Measurements from ENCODE around the gene TCP10L. TPM values are rescaled to one million over a fixed set of nuclear protein-coding genes. Genes with fewer than 3 reads are reported as not detected.

Gene TCP10L
- total and polyA plus RNA-seq, 4 donors, result 1.4 to 2.3 (median 1.5) TPM; not detected in 1

DNA sequence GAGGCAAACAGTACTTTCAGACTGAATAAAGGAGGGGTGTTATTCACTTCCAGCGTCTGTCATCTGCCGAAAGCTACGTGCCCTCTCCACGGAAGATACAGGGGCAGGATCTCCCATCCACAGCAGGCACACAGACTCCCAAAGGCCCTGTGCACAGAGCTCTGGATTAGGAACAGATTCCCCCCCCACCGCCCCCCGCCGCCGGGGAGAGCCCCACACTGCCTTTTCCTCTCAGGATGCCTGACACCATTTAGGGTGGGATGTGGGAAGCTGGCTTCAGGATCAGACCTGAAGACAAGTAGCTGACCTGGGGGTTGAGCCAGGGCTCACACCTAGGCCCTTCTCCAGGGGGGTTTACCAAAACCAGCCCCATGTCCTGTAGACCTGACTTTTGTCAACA, 8.4 kb upstream of the TCP10L start:
- ATAC-seq (ENCODE audit: low FRiP score) (no peak), DNase-seq (no peak)
- H3K4me1 ChIP-seq (ENCODE audit: control insufficient read depth in 1 of 2, insufficient read depth in 2 of 2, low read length in 2 of 2), result no peaks in the 10 kb centered on the region
- H3K27me3 ChIP-seq (ENCODE audit: control insufficient read depth in 1 of 2, insufficient read depth in 2 of 2, low read length in 1 of 2), result no peaks in the 10 kb centered on the region
- no peaks in the 10 kb centered on the region for H3K36me3 ChIP-seq (ENCODE audit: control insufficient read depth in 1 of 2, insufficient read depth in 2 of 2, low read length in 1 of 2)
- no peak overlapping the region for H3K27ac ChIP-seq (ENCODE audit: low read depth in 1 of 2, low read length in 2 of 2)
- 83 to 90% methylated on average over 8 of the region's 8 CpGs for WGBS, 2 donors
- intact Hi-C loops (cut with DNase I), result no loop called here
- H3K9me3 ChIP-seq (ENCODE audit: control insufficient read depth, low read length), result no peaks in the 10 kb centered on the region
- H3K4me3 ChIP-seq (ENCODE audit: low read length in 2 of 2), result no peak overlapping the region

DNA sequence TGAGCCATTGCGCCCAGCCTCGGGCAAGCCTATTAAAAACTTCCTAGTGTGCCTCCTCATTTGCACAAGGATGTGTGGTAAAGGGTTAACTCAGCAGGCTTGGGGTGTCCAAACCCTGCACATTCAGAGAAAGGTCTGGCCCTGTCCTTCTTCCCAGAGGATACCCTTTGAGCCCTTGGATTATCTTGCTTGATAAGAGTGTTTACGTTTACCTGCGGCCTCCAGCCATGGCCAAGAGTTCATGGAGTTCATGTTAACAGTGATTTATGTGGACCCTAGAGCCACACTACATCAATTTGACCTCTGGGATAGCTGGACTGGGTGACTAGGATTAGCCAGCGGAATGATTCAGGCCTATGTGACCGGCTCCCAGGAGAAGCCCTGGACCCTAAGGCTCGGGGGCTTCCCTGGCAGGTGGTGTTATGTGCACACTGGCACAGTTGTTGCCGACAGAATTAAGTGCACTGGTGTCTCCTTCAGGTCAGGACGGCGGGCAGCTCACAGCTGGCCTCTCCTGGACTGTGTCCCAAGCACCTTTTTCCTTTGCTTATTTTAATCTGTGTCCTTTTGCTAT, 7.7 kb upstream of the TCP10L start:
- intact Hi-C loops (cut with DNase I), result no loop called here
- H3K27me3 ChIP-seq (ENCODE audit: control insufficient read depth in 1 of 2, insufficient read depth in 2 of 2, low read length in 1 of 2), result no peaks in the 10 kb centered on the region
- ATAC-seq (ENCODE audit: low FRiP score) (no peak), DNase-seq (no peak)
- H3K36me3 ChIP-seq (ENCODE audit: control insufficient read depth in 1 of 2, insufficient read depth in 2 of 2, low read length in 1 of 2), result no peaks in the 10 kb centered on the region
- H3K4me1 ChIP-seq (ENCODE audit: control insufficient read depth in 1 of 2, insufficient read depth in 2 of 2, low read length in 2 of 2), result no peaks in the 10 kb centered on the region
- H3K4me3 ChIP-seq (ENCODE audit: low read length in 2 of 2), result no peak overlapping the region
- 59 to 67% methylated on average over 10 of the region's 10 CpGs for WGBS, 2 donors
- no peak overlapping the region for H3K27ac ChIP-seq (ENCODE audit: low read depth in 1 of 2, low read length in 2 of 2)
- H3K9me3 ChIP-seq (ENCODE audit: control insufficient read depth, low read length), result no peaks in the 10 kb centered on the region

DNA sequence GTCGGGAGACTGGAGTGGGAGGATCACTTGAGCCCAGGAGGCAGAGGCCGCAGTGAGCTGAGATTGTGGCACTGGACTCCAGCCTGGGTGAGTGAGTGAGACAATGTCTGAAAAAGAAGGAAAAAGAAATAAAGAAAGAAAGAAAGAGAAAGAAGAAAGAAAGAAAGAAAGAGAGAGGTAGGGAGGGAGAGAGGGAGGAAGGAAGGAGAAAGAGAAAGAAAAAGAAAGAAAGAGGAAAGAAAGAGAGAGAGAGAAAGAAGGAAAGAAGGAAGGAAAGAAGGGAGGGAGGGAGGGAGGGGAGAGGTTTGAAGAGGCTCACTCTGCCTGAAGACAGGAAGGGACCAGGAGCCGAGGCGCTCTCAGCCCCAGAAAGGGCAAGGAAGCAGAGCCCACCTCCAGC, 4.8 kb upstream of the TCP10L start:
- 72 to 75% methylated on average over 4 of the region's 4 CpGs for WGBS, 2 donors
- no peaks in the 10 kb centered on the region for H3K27me3 ChIP-seq (ENCODE audit: control insufficient read depth in 1 of 2, insufficient read depth in 2 of 2, low read length in 1 of 2)
- ATAC-seq (ENCODE audit: low FRiP score), result no peak

DNA sequence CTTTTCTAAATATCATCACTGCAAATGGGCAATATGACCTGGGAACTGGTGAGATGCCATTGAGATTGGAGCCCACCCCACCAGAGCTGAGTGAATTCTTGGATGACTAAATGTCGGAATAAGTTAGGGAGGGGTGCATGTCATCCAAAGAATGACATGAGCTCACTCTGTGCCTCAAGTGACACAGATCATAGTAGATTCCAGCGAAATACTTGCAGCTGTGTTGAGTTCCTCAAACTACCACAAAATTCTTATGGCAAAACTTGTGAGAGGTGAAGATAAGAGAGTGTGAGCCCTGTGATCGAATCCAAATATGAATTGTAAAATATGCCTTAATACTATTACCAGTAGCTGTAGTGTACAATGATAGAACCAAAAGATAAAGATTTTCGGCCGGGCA, 2.3 kb upstream of the TCP10L start:
- Histone ChIP-seq H3K36me3 (ENCODE audit: control insufficient read depth in 1 of 2, insufficient read depth in 2 of 2, low read length in 1 of 2) (no peaks in the 10 kb centered on the region), H3K9me3 (ENCODE audit: control insufficient read depth, low read length) (no peaks in the 10 kb centered on the region), H3K4me1 (ENCODE audit: control insufficient read depth in 1 of 2, insufficient read depth in 2 of 2, low read length in 2 of 2) (no peaks in the 10 kb centered on the region), H3K4me3 (ENCODE audit: low read length in 2 of 2) (no peak overlapping the region), H3K27ac (ENCODE audit: low read depth in 1 of 2, low read length in 2 of 2) (no peak overlapping the region), H3K27me3 (ENCODE audit: control insufficient read depth in 1 of 2, insufficient read depth in 2 of 2, low read length in 1 of 2) (no peaks in the 10 kb centered on the region)
- 95 to 97% methylated on average over 5 of the region's 5 CpGs for WGBS, 2 donors
- DNase-seq (no peak), ATAC-seq (ENCODE audit: low FRiP score) (no peak)
- intact Hi-C loops (cut with DNase I), result no loop called here

More for the DNA sequence above, 4.8 kb upstream of the TCP10L start:
- Histone ChIP-seq H3K36me3 (ENCODE audit: control insufficient read depth in 1 of 2, insufficient read depth in 2 of 2, low read length in 1 of 2) (no peaks in the 10 kb centered on the region), H3K4me3 (ENCODE audit: low read length in 2 of 2) (no peak overlapping the region), H3K9me3 (ENCODE audit: control insufficient read depth, low read length) (no peaks in the 10 kb centered on the region), H3K27ac (ENCODE audit: low read depth in 1 of 2, low read length in 2 of 2) (no peak overlapping the region), H3K4me1 (ENCODE audit: control insufficient read depth in 1 of 2, insufficient read depth in 2 of 2, low read length in 2 of 2) (no peaks in the 10 kb centered on the region)
- intact Hi-C loops (cut with DNase I), result no loop called here
- no peak for DNase-seq

DNA sequence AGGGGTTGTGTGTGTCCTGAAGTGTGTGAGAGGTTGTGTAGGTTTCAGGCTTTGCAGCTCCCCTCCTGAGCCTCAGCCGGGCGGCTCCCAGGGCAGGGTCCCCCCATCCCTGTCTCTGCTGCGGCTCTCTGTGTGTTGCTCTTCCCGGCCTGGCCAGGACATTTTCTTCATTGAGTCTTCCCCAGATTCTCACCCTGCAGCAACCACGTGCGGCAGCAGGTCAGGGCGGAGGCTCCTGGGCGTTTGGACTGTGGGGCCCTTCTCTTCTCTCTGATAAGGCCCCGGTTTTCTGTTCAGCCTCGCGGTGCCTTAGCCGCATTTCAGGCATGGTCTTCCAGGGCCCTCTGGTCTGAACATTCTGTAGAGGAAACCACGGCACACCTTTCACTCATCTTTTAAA, 1.8 kb upstream of the TCP10L start:
- Histone ChIP-seq H3K9me3 (ENCODE audit: control insufficient read depth, low read length) (no peaks in the 10 kb centered on the region), H3K4me3 (ENCODE audit: low read length in 2 of 2) (no peak overlapping the region), H3K27me3 (ENCODE audit: control insufficient read depth in 1 of 2, insufficient read depth in 2 of 2, low read length in 1 of 2) (no peaks in the 10 kb centered on the region), H3K27ac (ENCODE audit: low read depth in 1 of 2, low read length in 2 of 2) (no peak overlapping the region), H3K4me1 (ENCODE audit: control insufficient read depth in 1 of 2, insufficient read depth in 2 of 2, low read length in 2 of 2) (no peaks in the 10 kb centered on the region), H3K36me3 (ENCODE audit: control insufficient read depth in 1 of 2, insufficient read depth in 2 of 2, low read length in 1 of 2) (no peaks in the 10 kb centered on the region)
- intact Hi-C loops (cut with DNase I), result no loop called here
- DNase-seq, result peak in 1 of 2 donors; percentile 47
- WGBS, 2 donors, result 84 to 91% methylated on average over 13 of the region's 13 CpGs
- ATAC-seq (ENCODE audit: low FRiP score), result no peak

DNA sequence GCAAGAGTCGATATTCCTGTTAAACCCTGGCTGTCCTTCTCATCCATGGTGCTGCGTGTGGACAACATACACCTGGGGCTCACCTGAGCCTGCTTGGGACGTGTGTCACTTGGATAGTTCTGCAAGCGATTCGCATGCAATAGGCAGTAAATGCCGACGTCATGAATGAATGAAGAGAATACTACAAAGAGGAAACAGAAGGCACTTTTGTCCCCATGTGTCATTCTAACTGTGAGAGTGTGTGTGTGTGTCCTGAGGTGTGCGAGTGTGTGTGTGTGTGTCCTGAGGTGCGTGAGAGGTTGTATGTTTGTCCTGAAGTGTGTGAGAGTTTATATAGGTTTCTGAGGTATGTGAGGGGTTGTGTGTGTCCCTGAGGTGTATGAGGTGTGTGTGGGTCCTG, 647 bp upstream of the TCP10L start:
- Histone ChIP-seq H3K36me3 (ENCODE audit: control insufficient read depth in 1 of 2, insufficient read depth in 2 of 2, low read length in 1 of 2) (no peaks in the 10 kb centered on the region), H3K4me1 (ENCODE audit: control insufficient read depth in 1 of 2, insufficient read depth in 2 of 2, low read length in 2 of 2) (no peaks in the 10 kb centered on the region), H3K9me3 (ENCODE audit: control insufficient read depth, low read length) (no peaks in the 10 kb centered on the region), H3K27me3 (ENCODE audit: control insufficient read depth in 1 of 2, insufficient read depth in 2 of 2, low read length in 1 of 2) (no peaks in the 10 kb centered on the region), H3K27ac (ENCODE audit: low read depth in 1 of 2, low read length in 2 of 2) (no peak overlapping the region), H3K4me3 (ENCODE audit: low read length in 2 of 2) (no peak overlapping the region)
- DNase-seq, result no peak
- ATAC-seq (ENCODE audit: low FRiP score), result no peak
- 88 to 91% methylated on average over 9 of the region's 9 CpGs for WGBS, 2 donors
- intact Hi-C loops (cut with DNase I), result no loop called here

DNA sequence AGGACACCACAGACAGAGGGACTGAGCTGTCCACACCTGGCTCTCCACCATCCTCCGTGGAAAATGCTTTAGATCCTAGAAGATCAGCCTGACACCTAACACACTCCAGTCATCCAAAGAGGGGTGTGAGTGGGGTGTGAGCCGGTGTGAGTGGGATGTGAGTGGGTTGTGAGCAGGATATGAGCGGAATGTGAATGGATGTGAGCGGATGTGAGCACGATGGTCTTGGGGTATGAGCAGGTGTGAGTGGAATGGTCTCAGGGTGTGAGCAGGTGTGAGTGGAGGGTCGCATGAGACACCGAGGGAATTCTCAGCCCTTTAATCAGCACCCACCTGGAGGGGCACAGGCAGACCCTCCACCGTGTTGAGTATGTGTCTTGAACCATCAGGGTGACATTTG, 851 bp downstream of the TCP10L start:
- H3K27ac ChIP-seq (ENCODE audit: low read depth in 1 of 2, low read length in 2 of 2), result no peak overlapping the region
- DNase-seq, result no peak
- no peaks in the 10 kb centered on the region for H3K27me3 ChIP-seq (ENCODE audit: control insufficient read depth in 1 of 2, insufficient read depth in 2 of 2, low read length in 1 of 2)
- H3K4me1 ChIP-seq (ENCODE audit: control insufficient read depth in 1 of 2, insufficient read depth in 2 of 2, low read length in 2 of 2), result no peaks in the 10 kb centered on the region
- H3K9me3 ChIP-seq (ENCODE audit: control insufficient read depth, low read length), result no peaks in the 10 kb centered on the region
- H3K4me3 ChIP-seq (ENCODE audit: low read length in 2 of 2), result no peak overlapping the region
- intact Hi-C loops (cut with DNase I), result no loop called here
- WGBS, 2 donors, result 89 to 91% methylated on average over 8 of the region's 8 CpGs
- no peaks in the 10 kb centered on the region for H3K36me3 ChIP-seq (ENCODE audit: control insufficient read depth in 1 of 2, insufficient read depth in 2 of 2, low read length in 1 of 2)
- no peak for ATAC-seq (ENCODE audit: low FRiP score)

DNA sequence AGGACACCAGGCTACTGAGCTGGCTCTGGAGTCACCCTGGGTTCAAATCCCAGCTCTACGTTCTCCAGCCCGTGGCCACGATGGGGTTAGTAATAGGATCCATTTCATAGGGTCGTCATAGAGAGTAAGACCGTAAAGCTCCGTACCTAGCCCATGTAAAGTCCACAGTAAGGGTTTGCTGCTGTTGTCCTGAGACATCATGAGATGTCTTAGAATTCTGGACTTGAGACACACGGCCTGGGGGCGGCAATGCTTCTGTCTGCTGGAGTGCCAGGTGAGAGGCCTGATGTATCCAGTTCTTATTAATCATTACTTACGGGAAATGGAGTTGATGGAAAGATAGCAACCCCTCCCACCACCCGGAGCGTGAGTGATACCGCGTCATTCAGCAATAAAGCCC, 3.6 kb downstream of the TCP10L start:
- ATAC-seq (ENCODE audit: low FRiP score) (no peak), DNase-seq (no peak)
- Histone ChIP-seq H3K36me3 (ENCODE audit: control insufficient read depth in 1 of 2, insufficient read depth in 2 of 2, low read length in 1 of 2) (no peaks in the 10 kb centered on the region), H3K9me3 (ENCODE audit: control insufficient read depth, low read length) (no peaks in the 10 kb centered on the region), H3K27ac (ENCODE audit: low read depth in 1 of 2, low read length in 2 of 2) (no peak overlapping the region), H3K4me3 (ENCODE audit: low read length in 2 of 2) (no peak overlapping the region), H3K4me1 (ENCODE audit: control insufficient read depth in 1 of 2, insufficient read depth in 2 of 2, low read length in 2 of 2) (no peaks in the 10 kb centered on the region), H3K27me3 (ENCODE audit: control insufficient read depth in 1 of 2, insufficient read depth in 2 of 2, low read length in 1 of 2) (no peaks in the 10 kb centered on the region)
- intact Hi-C loops (cut with DNase I), result no loop called here
- WGBS, 2 donors, result 91 to 92% methylated on average over 13 of the region's 13 CpGs

DNA sequence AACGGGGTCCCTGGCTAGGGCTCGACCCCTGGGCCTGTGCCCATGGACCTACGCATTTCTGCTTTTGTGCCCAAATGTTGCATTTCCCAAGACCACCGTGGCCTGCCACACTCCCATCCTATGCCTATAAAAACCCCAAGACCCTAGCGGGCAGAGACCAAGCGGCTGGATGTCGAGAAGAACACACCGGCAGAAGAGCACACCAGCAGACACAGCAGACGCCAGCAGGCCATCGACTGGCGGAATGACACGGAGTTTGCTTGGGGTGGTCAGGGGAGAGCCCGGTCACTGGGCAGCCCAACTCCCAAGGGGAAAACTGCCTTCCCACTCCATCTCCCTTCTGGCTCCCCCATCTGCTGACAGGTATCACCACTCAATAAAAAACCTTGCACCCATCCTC, 4.4 kb downstream of the TCP10L start:
- H3K27ac ChIP-seq (ENCODE audit: low read depth in 1 of 2, low read length in 2 of 2), result no peak overlapping the region
- H3K4me3 ChIP-seq (ENCODE audit: low read length in 2 of 2), result no peak overlapping the region
- no peaks in the 10 kb centered on the region for H3K9me3 ChIP-seq (ENCODE audit: control insufficient read depth, low read length)
- H3K27me3 ChIP-seq (ENCODE audit: control insufficient read depth in 1 of 2, insufficient read depth in 2 of 2, low read length in 1 of 2), result no peaks in the 10 kb centered on the region
- ATAC-seq (ENCODE audit: low FRiP score) (no peak), DNase-seq (no peak)
- intact Hi-C loops (cut with DNase I), result no loop called here
- no peaks in the 10 kb centered on the region for H3K36me3 ChIP-seq (ENCODE audit: control insufficient read depth in 1 of 2, insufficient read depth in 2 of 2, low read length in 1 of 2)
- WGBS, 2 donors, result 90 to 95% methylated on average over 13 of the region's 13 CpGs
- H3K4me1 ChIP-seq (ENCODE audit: control insufficient read depth in 1 of 2, insufficient read depth in 2 of 2, low read length in 2 of 2), result no peaks in the 10 kb centered on the region
